Glomerular endothelial cell (primary cell): Measurements from ENCODE around the gene SDK1. TPM values are rescaled to one million over a fixed set of nuclear protein-coding genes. Genes with fewer than 3 reads are reported as not detected.

Source experiments
- DNase-seq: peaks from one replicate; pipeline ENCODE4 v3.0.0-alpha.2; 2011; ENCODE audit warnings: low read depth, low spot score; ENCODE audit errors: extremely low read depth
- total RNA-seq: library from RNA; depleted of rRNA; stranded (reverse); fragments of >200 nt; gene quantifications from 2 replicates; pipeline ENCODE4 v1.2.3, GENCODE V29; 2015

SDK1 gene
- total RNA-seq, 1 donor from 2014 or later, result 2.3 TPM

DNA sequence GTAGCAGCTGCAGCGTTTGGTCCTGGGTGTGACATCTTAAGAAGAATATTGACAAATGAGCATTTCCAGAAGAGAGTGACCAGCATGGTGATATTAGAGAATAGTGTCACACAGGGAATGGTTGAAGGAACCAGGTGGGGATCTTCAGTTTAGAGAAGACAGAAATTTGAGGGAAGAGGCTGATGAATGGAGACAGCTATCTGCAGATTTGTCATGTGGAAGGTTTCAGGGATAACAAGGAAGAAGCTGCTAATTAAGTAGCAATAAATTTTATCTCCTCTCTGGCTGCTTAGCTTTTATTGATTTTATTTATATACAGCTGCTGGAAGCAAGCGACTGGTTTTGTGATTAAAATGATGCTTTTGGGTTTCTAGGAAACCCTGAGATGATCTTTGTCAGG lies 26.0 kb downstream of the SDK1 start:
- DNase-seq, result no peak

DNA sequence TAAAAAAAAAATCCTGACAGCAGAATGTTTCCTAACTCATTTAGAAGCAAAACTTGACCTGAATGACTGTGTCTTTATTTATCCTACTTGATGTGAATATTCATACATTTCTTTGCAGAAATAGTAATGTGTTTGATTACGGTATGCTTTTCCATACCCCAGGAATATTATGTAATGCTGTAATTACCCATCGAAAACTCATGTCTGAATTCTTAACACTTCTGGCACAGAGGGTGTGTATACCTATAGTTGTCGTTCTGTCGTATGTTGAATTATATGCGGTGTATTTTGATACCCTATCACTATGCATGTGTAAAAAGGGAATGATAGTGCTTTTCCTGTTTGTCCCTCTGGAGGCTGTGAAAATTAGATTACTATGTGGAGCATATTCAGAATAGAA lies 26.6 kb downstream of the SDK1 start:
- no peak for DNase-seq

DNA sequence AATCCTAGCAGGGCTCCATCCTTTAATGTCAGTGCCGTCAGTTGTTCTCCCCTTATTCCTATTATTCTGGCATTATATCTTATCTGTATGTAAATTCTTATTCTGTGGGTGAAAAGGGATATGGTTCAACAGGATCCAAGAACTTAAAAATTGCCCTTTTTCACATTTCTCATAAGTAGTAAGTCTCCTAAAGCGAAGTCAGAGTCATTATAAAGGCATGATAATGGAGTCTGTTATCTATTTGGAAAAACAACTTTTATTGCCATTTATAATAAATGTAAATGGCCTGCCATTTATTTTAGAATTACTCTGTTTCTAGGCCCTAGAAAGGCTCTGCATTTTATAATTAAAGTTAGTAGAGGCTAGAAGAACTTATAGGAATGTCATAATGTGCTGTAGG lies 31.3 kb downstream of the SDK1 start:
- DNase-seq, result no peak

DNA sequence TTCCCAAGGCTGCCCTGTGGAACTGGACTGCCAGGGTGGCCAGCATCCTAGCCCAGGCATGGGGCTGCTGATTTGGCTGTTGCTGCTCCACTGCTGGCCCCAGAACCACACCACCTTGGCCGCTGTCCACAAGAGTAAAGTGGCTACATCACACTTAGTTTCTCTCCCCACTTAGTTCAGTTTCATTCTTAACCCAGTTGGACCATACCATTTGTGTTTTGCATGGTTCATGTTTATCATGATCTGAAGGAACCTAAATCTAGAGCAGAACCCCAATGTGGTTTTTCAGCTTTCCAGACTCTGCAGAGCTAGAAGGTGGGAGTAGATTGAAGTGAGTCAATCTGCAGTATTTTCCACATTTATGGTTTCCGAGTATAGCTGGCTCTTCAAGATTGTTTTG lies 32.8 kb downstream of the SDK1 start:
- no peak for DNase-seq

DNA sequence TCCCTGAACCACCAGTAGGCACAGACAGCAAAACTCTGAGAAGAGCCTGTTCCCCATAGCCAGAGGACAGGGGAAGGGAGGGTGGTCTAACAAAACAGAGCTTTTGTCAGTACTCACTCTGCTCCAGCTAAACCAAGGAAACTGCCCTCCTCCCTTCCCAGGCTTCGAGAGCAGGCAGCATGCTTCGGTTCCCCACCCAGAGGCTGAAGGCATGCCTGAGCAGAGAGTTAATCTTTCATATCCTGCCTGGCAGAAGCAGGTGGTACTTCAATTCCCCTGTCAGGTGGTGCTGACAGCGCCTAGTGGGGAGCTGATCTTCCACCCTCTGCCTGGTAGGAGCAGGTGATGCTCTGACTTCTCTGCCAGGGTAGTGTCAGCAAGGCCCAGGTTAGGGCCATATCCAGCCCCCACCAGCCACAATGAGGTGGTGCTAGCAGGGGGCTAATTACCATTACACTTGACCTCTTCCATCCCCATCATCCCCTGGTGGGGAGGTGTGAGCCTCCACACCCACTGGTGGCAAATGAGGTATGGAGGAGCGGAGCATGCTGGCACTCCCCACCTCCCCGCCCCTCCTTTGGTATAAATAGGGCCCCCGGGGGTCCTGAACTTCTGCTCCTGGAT lies 35.1 kb downstream of the SDK1 start:
- no peak for DNase-seq

DNA sequence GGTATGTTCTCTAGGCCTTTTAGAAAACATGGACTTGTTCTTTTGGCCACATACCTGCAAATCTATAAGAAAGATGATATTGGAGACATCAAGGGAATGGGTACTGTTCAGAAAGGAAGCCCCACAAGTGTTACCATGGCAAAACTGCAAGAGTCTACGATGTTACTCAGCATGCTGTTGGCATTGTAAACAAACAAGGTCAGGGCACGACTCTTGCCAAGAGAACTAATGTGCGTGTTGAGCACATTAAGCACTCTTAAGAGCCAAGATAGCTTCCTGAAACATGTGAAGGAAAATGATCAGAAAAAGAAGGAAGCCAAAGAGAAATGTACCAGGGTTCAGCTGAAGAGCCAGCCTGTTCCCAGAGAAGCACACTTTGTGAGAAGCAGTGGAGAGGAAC lies 37.1 kb downstream of the SDK1 start:
- no peak for DNase-seq

DNA sequence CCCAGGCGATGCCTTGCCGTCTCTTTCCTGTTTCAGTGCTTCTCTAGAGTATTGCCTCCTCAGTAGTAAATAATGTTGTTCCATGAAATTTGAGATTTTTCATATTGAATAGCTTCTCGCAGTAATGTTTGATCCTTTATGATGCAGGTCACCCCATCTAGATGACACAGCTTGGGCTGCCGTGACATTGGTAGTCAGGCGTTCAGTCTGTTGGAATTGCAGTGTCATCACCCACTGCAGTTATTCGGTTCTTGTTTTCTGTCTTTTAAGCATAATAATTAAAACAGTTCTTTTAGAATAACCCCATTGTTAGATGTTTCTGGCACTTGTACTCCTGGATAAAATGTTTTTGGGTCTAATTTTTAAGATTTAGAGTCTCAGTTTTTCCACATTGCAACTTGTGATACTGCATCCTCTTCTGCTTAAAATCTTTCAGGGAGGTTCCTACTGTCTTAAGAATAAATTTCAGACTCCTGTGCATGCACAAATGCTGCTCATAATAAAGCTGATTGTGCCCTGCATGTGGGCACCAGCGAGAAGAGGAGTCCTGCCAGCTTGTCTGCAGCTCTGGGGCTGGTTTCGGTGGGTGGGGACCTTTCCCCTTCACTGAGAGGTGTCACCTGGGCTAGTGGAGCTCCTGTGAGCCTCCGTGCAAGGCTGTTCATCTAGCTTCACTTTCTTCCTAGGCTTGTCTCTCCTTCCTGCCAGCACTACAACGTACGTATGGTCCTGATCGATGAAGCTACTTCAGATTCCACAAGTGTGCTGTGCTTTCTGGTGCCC lies 44.8 kb downstream of the SDK1 start:
- no peak for DNase-seq

DNA sequence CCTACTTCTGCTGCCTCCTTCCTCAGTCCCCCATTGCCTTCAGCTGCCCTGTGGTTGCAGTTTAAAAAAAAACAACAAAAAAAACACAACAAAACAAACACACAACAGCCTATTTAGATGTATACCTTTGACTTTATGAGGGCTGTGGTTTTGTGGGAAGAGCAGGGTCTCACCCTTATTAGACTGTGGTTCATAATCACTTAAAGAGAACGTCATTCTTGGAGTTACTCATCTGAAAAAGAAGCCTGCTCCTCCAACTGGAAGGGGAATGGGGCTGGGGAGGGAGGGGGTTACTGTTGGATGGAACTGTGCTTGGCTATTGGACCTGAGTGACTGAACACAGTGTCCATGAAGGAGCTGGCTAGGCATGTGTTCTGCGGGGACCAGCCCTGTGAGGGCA lies 48.1 kb downstream of the SDK1 start:
- no peak for DNase-seq

DNA sequence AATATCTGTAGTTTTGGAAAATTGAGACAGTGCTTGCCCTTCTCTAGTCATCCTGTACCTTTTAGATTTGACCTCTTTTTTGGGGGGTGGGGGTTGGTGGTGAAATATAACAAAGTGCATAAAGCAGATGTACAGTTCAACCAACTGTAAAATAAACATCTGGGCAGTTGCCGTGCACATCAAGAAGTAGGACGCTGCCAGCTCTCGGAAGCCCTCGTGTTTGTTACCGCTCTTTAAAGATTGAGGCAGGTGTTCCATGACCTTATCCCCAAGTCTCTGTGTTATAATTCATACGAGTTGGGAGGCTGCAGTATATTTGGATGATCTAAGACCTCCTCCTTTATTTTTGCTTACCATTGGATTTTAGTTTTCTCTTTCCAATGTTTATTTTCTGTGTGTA lies 55.1 kb downstream of the SDK1 start:
- DNase-seq, result no peak

DNA sequence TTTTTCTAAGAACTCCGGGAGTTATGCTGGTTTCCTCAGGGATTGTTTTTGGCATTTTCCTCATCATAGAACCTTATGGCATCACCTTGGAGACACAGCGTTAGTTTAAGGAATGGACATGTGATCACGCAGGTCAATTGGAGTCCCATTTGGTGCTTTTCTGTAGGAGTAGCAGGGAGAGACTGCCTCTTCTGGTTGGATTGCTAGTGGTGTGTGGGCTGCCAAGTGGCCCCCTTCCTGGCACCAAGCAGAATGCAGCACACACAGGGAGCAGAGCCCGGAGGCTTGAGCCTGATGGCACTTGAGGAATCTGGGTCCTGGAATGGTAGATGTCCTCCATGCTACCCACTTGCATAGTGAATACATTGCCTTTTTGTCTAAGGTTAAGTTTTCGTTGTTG lies 57.9 kb downstream of the SDK1 start:
- no peak for DNase-seq

DNA sequence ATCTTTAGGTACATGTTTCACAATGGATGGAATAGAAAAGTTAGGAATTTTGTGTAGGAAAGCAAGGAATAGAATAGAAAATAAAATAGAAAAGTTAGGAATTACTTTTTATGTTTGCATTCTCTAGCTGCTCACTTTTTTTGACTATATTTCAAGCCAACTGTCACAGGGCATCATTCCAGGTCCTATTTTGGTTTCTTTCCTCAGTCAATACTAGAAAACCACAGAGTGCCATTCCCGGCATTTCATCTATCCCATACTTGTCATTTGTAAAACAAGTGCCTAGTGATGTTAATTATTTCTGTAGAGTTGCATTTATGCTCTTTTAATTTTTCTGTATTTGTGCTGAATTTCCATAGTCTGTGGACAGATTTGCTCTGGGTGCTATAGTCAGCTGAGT lies 66.2 kb downstream of the SDK1 start:
- no peak for DNase-seq

DNA sequence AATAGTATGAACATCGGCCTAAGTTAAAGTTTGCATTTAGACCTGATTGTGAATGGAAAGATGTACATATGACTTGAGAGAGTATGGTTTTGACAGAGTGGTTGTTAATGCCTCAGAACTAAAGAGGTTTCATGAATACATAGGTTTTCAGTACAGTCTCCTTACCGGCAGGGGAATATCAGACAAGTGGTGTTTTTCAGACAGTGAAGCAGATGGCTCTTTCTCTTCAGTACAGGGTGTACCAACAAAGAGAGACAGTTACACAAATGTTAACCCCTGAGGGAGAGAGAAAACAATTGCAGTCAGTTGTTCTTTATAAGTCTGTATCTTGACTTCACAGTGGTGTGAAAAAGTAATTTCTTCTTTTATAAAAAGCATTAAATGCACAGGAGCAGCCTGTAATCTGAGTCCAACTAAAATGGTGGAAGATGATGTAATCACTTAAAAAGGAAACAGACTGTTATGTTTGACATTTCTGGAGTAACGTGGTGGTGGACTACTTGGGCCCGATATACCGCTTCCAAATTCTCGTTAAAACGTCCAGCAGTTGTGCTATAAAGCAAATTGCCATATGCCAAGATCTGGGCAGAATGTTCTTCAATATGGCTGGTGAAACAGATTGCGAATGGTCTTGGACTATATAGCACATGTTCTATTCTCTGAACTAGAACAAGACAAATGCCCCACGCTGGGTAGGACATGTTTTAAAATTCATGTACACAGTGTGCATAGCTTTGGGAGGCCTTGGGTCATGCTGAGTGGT lies 69.2 kb downstream of the SDK1 start:
- no peak for DNase-seq

DNA sequence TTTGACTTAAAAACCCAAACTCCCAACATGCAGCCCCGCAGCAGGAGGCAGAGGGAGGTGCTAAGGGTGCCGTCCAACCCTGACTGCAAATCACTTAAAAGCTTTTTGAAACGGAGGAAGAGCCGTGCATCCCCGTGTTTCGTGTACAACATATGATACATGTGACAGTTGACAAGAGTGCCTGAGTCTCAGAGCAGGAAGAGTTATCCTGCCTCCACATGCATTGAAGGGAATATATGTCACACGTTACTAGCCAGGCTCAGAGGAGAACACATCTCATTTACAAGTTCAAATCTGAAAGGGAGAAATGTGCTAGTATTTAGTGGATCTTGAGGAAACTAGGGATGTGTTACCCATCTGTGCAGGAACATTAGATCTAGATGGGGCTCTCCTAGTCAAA lies 69.9 kb downstream of the SDK1 start:
- DNase-seq, result no peak

DNA sequence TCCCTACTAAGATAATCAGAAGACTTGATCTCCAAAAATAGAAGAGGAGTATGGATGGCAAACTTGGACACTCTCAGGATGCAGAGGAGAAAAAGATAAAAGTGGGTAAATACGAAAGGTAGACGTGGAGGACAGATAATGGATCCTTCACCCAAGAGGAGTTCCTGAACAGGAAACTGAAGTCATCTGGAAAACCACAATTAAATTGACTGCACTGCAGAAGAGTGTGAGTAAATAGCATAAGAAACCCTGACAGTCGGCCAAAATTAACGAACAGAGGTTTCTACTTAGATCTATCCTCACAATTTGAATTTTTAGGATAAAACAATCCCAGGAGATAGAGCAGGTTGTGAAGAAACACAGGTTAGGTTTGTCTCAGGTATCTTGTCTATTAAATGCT lies 70.5 kb downstream of the SDK1 start:
- no peak for DNase-seq

DNA sequence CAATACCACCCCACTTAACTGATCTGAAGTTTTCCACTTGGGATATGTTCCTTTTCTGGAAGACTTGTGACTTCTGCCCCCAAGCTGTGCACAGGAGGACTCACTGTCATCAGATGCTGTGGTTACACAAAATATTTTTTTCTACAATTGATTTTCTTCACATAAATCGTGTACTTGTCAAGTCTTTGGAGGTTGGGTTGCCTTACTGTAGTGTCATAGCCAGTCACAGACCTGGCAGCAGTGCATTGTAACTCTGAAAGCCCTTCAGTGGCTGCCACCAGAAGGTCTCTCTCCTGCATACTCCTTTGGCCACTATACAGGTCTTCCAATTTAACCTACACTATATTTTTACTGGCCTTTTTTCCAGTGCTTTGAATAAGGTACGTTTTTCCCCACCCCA lies 73.2 kb downstream of the SDK1 start:
- no peak for DNase-seq

DNA sequence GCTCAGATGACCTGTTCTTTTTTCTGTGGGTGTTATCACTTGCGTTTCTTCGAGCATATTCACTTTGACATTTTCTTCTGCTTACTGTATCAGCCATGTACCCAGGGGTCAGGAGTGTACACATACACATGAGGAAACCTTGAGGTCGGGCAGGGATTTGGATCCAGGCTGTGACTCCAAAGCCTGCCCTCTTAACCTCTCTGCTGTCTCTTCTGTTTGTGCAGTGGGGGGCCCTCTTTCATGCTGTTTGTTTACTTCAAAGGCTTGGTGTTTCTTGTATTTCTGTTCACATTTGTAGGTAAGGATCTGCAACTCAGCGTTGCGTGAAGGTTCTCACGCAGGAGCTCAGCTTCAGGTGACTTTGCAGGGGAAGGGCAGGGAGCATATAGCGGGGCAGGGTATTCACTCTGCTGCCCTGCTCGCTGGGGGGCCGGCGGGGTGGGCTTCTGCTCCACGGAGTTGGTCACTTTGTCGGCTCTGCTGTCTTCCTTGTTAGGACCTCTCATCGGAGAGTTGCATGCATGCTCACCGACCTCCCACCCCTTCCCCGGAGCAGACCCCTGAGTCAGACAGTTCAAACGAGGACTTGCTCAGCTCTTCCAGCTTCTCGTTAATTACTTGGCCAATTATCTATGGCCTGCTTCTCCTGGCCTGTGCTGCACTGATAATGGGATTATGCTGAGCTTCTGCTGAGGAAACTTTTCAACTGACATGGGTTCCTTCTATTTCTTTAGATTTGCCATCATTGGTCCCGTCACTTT lies 77.5 kb downstream of the SDK1 start:
- no peak for DNase-seq

DNA sequence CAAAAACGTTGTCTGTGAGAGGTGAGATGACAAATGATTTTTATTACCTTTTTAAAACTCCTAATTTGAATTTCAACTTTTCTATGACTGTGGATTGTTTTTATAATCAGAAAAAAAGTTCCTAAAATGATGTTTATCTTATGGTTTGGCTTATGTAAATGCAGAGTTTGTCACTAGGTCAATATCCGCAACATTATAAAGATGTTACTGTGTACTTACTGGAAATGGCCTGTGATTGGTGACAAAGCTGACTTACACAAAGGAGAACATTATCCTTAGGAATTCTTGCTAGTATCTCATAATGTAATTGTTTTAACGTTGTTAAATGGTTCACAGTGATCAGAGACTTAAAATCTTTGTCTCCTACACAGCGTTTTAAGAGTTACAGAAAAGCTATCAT lies 79.0 kb downstream of the SDK1 start:
- DNase-seq, result no peak

DNA sequence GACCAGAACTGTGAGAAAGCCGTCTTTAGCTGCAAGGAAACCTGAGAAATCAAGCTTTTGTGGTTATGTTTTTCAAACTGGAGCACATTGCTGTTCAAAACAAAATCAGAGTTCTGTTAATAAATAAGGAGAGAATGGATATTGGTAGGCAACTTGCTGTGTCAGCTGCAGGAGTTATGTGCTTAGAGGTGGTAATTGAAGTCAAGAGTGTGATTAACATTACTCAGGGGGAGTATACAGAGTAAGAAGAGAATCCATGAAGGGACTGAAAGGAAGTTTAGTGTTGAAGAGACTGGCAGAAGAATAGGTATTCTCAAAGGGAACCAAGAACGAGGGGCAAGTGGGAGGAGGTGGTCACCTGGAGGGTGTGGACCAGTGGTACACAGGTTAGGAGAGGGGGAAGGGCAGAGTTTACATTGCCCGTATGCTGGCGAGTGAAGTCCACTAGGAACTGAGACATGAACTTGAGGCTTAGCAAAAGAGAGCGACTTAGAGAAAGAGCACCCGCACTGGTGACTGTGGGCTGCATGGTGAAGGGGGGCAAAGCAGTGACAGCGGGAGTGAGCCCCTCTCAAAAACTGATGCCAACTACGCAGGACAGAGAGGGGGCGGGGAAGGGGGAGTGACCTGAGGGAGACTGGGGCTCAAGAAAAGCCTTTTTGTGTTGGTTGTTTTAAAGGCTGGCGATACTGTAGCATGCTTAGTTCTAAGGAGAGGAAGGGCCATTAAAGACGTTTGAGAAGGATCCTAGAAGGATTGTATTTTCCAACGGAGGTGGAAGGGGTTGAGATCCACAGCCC lies 80.0 kb downstream of the SDK1 start:
- no peak for DNase-seq

DNA sequence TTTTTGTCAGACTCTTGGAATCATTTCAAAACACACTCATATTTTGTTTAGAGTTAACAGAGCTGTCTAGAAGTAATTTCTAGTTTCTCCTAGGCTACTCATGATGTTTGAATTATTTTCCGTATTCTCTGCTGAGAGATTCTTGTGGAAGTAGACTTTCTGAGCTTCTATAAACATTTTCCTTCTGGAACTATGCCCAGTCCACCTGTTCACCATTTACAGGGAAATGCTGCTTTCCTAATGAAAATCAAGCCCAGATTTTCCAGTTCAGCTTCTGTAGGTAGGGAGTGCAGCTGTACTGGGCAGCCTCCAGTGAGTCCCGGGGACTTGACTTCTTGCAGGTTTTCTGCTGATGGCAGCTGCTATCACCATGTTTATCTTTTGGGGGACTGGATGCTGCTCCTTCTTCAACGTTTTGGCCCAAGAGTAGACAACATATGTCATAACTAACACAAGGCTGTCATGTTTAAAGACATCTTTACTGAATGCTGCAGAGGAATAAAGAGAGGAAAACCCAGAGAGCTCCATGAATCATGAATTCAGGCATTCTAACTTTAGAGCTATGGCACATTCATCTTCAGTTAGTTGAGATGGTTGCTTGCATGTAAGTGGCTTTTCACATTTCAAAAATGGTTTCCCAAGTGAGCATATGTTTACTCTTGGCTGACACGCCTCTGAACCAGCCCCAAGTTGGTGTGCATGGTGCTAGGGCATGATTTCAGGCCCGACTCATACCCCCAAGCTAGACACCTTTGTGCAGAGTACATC lies 85.6 kb downstream of the SDK1 start:
- DNase-seq, result no peak

DNA sequence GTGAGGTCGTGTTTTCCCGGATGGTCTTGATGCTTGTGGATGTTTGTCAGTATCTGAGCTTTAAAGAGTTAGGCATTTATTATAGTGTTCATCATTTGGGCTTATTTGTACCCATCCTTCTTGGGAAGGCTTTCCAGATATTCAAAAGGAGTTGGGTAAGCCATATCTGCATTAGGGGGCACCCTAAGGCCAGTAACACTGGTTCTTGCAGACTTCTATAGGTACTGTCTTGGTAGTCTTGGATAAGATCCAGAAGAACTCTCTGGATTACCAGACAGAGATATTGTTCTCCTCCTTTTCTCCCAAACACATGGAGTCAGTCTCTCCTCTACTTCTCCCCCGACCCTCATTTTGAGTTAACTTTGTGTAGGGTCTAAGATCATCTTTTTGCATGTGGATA lies 92.8 kb downstream of the SDK1 start:
- DNase-seq, result no peak
